Stimulated activated CD4-positive, alpha-beta T cell treated with anti-CD3 and anti-CD28 coated beads, Interleukin-12 subunit alpha, Interleukin-12 subunit beta, amount 100 ng/mL, for 4 hours (primary cell): ENCODE data around the gene RPS27L.
"Not testable (repeated sequence)": the region's sequence is repeated elsewhere in the genome, so short reads cannot be mapped to it uniquely, and the experiment has no call there.

Experiments used
- DNase-seq: peaks from one replicate; pipeline ENCODE4 v3.0.0-alpha.2; 2020

Gene RPS27L

GRCh38 chr15:63135281-63135680, 22.0 kb downstream of the RPS27L start:
- no peak for DNase-seq

- DNase-seq, result no peak
Measured at GRCh38 chr15:63134245-63134985, 22.9 kb downstream of the RPS27L start.

- DNase-seq, result no peak
Measured at GRCh38 chr15:63133786-63134185, 23.5 kb downstream of the RPS27L start.

- no peak for DNase-seq
Measured at GRCh38 chr15:63126726-63127125, 30.6 kb downstream of the RPS27L start.

GRCh38 chr15:63124506-63124905, 32.8 kb downstream of the RPS27L start:
- DNase-seq, result no peak

- DNase-seq, result peak; percentile 53
Measured at GRCh38 chr15:63122002-63122875, 35.0 kb downstream of the RPS27L start.

GRCh38 chr15:63121382-63122001, 35.8 kb downstream of the RPS27L start, which contains the start of gene LACTB:
LACTB (plus strand) TSS chr15:63121861; CDS start chr15:63121872, 11 bp downstream.
- peak; percentile 79 for DNase-seq

- no peak for DNase-seq
Measured at GRCh38 chr15:63118854-63119253, 38.4 kb downstream of the RPS27L start.

- no peak for DNase-seq
Measured at GRCh38 chr15:63114465-63114864, 42.8 kb downstream of the RPS27L start.

- no peak for DNase-seq
Measured at GRCh38 chr15:63112871-63113270, 44.4 kb downstream of the RPS27L start.

GRCh38 chr15:63111481-63111880, 45.8 kb downstream of the RPS27L start:
- DNase-seq, result no peak

- DNase-seq, result no peak
Measured at GRCh38 chr15:63110428-63111026, 46.8 kb downstream of the RPS27L start.

GRCh38 chr15:63109920-63110319, 47.4 kb downstream of the RPS27L start:
- DNase-seq, result no peak

- DNase-seq, result no peak
Measured at GRCh38 chr15:63109498-63109897, 47.8 kb downstream of the RPS27L start.

- no peak for DNase-seq
Measured at GRCh38 chr15:63107895-63108546, 49.3 kb downstream of the RPS27L start.

GRCh38 chr15:63105354-63105753, 51.9 kb downstream of the RPS27L start:
- not testable (repeated sequence) for DNase-seq

GRCh38 chr15:63104727-63105126, 52.5 kb downstream of the RPS27L start:
- no peak for DNase-seq

- DNase-seq, result no peak
Measured at GRCh38 chr15:63103416-63103815, 53.9 kb downstream of the RPS27L start.

GRCh38 chr15:63099581-63099980, 57.7 kb downstream of the RPS27L start:
- DNase-seq, result not testable (repeated sequence)

GRCh38 chr15:63098901-63099300, 58.4 kb downstream of the RPS27L start:
- DNase-seq, result not testable (repeated sequence)
